ENCODE results near the gene BCL11A. TPM values are rescaled to one million over a fixed set of nuclear protein-coding genes. Genes with fewer than 3 reads are reported as not detected.

Gene BCL11A
- total and polyA plus RNA-seq, 10 donors = 41.1 to 121 (median 84.0) TPM

DNA sequence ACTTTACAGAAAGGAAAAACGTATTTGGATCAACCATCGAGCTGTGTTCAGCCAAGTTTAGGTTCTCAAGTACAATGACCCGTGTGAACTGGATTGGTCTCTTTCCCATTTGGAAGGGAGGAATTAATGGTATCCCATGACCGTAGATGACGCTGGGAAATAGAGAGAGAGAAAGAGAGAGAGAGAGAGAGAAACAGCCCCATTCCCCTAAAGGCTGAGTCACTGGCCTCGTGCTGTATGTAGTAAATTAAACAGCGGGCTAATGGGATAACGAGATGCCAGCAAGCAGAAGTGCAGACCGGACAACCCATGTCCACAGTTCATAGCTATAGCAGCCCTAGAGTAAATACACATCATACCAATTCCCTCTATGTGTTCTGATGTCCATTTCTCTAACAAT is 99.6 kb downstream of the BCL11A start:
- Histone ChIP-seq H3K4me3 (no peak overlapping the region), H3K4me1 (peaks cover 0 to 22% (median 0%) of the 10 kb centered on the region in 6 donors), H3K27me3 (replicated peaks in 1 of 7) (no peaks in the 10 kb centered on the region), H3K9me3 (no peaks in the 10 kb centered on the region), H3K27ac (peak overlapping the region in 1 of 8 donors; percentile 5), H3K36me3 (peaks cover 0 to 19% (median 0%) of the 10 kb centered on the region in 6 donors)
- intact Hi-C loops (cut with DNase I; ENCODE audit: low total_unique reads) = no loop called here
- DNase-seq = no peak
- WGBS, 5 donors = 90 to 95% (median 92%) methylated on average over 9 of the region's 9 CpGs
- TF ChIP-seq, protein P1, sequence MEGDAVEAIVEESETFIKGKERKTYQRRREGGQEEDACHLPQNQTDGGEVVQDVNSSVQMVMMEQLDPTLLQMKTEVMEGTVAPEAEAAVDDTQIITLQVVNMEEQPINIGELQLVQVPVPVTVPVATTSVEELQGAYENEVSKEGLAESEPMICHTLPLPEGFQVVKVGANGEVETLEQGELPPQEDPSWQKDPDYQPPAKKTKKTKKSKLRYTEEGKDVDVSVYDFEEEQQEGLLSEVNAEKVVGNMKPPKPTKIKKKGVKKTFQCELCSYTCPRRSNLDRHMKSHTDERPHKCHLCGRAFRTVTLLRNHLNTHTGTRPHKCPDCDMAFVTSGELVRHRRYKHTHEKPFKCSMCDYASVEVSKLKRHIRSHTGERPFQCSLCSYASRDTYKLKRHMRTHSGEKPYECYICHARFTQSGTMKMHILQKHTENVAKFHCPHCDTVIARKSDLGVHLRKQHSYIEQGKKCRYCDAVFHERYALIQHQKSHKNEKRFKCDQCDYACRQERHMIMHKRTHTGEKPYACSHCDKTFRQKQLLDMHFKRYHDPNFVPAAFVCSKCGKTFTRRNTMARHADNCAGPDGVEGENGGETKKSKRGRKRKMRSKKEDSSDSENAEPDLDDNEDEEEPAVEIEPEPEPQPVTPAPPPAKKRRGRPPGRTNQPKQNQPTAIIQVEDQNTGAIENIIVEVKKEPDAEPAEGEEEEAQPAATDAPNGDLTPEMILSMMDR (IDR thresholded peaks at IDR 0.05 in 8 of 11, conservative IDR thresholded peaks at IDR 0.05 in 3 of 11) = no peak
- TF ChIP-seq POLR2AphosphoS5 (IDR thresholded peaks at IDR 0.05) (no peak), POLR2A (IDR thresholded peaks at IDR 0.05) (no peak)

DNA sequence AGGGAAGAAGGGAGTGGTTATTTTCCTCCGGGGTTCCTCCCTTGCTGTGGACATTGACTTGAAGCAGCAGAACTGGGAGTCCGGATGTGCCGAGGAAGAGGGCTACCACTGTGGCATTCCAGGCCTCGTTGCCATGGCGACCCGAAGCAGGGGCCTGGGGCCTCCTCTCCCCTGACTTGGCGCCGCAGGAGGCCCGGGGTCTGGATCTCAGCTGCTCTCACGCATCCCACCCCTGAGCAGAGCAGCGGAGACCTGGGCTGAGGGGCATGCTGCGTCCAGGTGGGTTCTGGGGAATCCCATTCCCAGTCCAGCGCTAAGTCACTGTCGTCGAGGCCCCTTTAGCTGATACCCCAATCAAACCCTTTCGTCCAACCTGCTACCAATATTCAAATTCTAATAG is 100.2 kb downstream of the BCL11A start:
- Histone ChIP-seq H3K27ac (peak overlapping the region in 1 of 8 donors; percentile 5), H3K36me3 (peaks cover 0 to 19% (median 0%) of the 10 kb centered on the region in 6 donors), H3K9me3 (no peaks in the 10 kb centered on the region), H3K4me1 (peaks cover 0 to 25% (median 0%) of the 10 kb centered on the region in 6 donors), H3K4me3 (no peak overlapping the region), H3K27me3 (replicated peaks in 1 of 7) (no peaks in the 10 kb centered on the region)
- DNase-seq = peak; percentile 74
- intact Hi-C loops (cut with DNase I; ENCODE audit: low total_unique reads) = no loop called here
- 74 to 86% (median 84%) methylated on average over 16 of the region's 16 CpGs for WGBS, 5 donors
- TF ChIP-seq, protein P1 (IDR thresholded peaks at IDR 0.05 in 8 of 11, conservative IDR thresholded peaks at IDR 0.05 in 3 of 11) = no peak
- TF ChIP-seq POLR2AphosphoS5 (IDR thresholded peaks at IDR 0.05) = peak in 1 of 3 donors; percentile 51

DNA sequence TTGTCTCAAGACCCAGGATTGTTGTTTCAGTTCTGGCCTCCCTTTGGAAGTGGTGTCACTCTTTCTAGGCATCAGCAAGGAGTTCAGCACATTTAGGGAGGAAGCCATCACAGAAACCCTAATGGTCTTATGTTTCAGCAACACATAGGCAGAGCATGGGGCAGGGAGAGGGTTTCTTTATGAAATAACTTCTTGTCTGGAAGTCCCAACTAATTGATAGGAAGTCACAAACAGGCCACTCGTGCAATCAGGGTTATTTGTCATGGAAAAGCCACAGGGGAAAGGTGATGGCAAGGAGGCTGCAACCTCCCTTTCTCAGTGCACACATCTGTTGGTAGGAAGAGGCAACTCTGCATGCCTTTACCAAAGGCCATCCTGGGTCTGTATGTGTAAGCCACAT is 103.0 kb downstream of the BCL11A start:
- 21 to 44% (median 27%) methylated on average over 1 of the region's 1 CpG for WGBS, 5 donors
- no peak for DNase-seq
- peak in 1 of 3 donors; percentile 42 for TF ChIP-seq POLR2AphosphoS5 (IDR thresholded peaks at IDR 0.05)
- TF ChIP-seq POLR2A (IDR thresholded peaks at IDR 0.05) = no peak
- TF ChIP-seq, protein P1 (IDR thresholded peaks at IDR 0.05 in 8 of 11, conservative IDR thresholded peaks at IDR 0.05 in 3 of 11) = no peak
- H3K36me3 ChIP-seq = peaks cover 0 to 19% (median 0%) of the 10 kb centered on the region in 6 donors
- peaks cover 0 to 49% (median 8%) of the 10 kb centered on the region in 6 donors for H3K4me1 ChIP-seq
- peak overlapping the region in 4 of 8 donors; percentile 28 to 51 (median 40) for H3K27ac ChIP-seq
- H3K9me3 ChIP-seq = no peaks in the 10 kb centered on the region
- no peak overlapping the region for H3K4me3 ChIP-seq
- intact Hi-C loops (cut with DNase I; ENCODE audit: low total_unique reads) = no loop called here
- no peaks in the 10 kb centered on the region for H3K27me3 ChIP-seq (replicated peaks in 1 of 7)

DNA sequence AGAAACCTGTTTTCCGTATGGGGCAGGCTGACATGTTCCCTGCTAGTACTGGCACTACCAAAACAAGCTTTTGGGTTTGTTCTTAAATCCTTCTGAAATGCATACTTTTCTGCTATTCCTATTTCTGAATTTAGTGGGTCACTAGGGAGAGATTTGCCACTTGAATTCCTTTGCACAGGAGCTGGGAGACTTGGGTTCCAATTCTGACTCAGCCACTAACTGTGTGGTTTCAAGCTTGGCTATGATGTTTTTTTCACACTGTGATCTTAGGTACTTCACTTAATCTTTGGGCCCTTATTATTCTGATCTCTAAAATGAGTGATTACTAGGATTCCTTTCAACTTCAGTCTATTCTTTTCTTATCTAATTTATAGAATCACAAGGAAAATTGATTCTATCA is 105.5 kb downstream of the BCL11A start:
- intact Hi-C loops (cut with DNase I; ENCODE audit: low total_unique reads) = no loop called here
- H3K4me3 ChIP-seq = no peak overlapping the region

More for the DNA sequence above, 105.5 kb downstream of the BCL11A start:
- Histone ChIP-seq H3K27me3 (replicated peaks in 1 of 7) (no peaks in the 10 kb centered on the region), H3K36me3 (peaks cover 0 to 8% (median 0%) of the 10 kb centered on the region in 6 donors), H3K27ac (peak overlapping the region in 6 of 8 donors; percentile 64 to 93 (median 83)), H3K4me1 (peaks cover 0 to 48% (median 8%) of the 10 kb centered on the region in 6 donors), H3K9me3 (no peaks in the 10 kb centered on the region)
- DNase-seq = no peak
- TF ChIP-seq POLR2AphosphoS5 (IDR thresholded peaks at IDR 0.05) (no peak), POLR2A (IDR thresholded peaks at IDR 0.05) (no peak)
- TF ChIP-seq, protein P1 (IDR thresholded peaks at IDR 0.05 in 8 of 11, conservative IDR thresholded peaks at IDR 0.05 in 3 of 11) = no peak
- 80 to 94% (median 88%) methylated on average over 1 of the region's 1 CpG for WGBS, 5 donors
